Measurements from ENCODE around the gene IQCH.

GRCh38 chr15:67382723-67383122 lies 128.1 kb downstream of the IQCH start:
- TF ChIP-seq TARDBP (IDR thresholded peaks at IDR 0.05) (no peak), NONO (IDR thresholded peaks at IDR 0.05; ENCODE audit: low read depth in 2 of 2, low read length in 1 of 2) (no peak), THRAP3 (IDR thresholded peaks at IDR 0.05; ENCODE audit: borderline replicate concordance) (no peak), CHD1 (IDR thresholded peaks at IDR 0.05; ENCODE audit: low read length) (no peak), ZMIZ1 (IDR thresholded peaks at IDR 0.05; ENCODE audit: low read depth in 2 of 2, low read length in 2 of 2) (no peak)

Data from K562 (cell line).